Left colon (tissue), 2 donors: Measurements from ENCODE around the gene LRRC74A. TPM values are rescaled to one million over a fixed set of nuclear protein-coding genes. Genes with fewer than 3 reads are reported as not detected.

Experiments
- ATAC-seq: fragments of 200-7000 bp; cut with Tn5 transposase; one replicate; pipeline ENCODE4 v1.9.1; 2020; ENCODE audit warnings: mild to moderate bottlenecking, moderate library complexity
- DNase-seq, 2 donors: peaks; one replicate each; pipeline ENCODE4 v3.0.0-alpha.2; 2020
- intact Hi-C, 2 donors: fragments of 100-400 bp; cut with DNase I in 1 of 2; cut with micrococcal nuclease in 1 of 2; formaldehyde crosslinking; loops; one replicate each; pipeline versions ENCODE4 v1.11.2 to v1.14.0; 2022; cut with DNase I, micrococcal nuclease
- long read RNA-seq: library from polyadenylated mRNA; unstranded; transcript quantifications from one replicate; pipeline ENCODE4 v2.0.0, GENCODE V29; 2021
- total RNA-seq, 2 donors: library from RNA; stranded (reverse); fragmentation: NEBNext Ultra II Directional; extraction: Animal tissue kit (Norgen Biotek cat#: 25700); gene quantifications; one replicate each; pipeline ENCODE4 v1.2.1, GENCODE V29; 2021
- donor health status: DM: no; HTN: no; CAD: no.
- donor health status: DM: yes; HTN: yes; CAD: no.

The LRRC74A gene
- total RNA-seq, result not detected
- long read RNA-seq, result 0 reads

- peak; percentile 45 for ATAC-seq
- DNase-seq, result no peak
- intact Hi-C loops, result no loop called here
Measured at GRCh38 chr14:76826122-76826521, at the start of gene LRRC74A. TSS of gene LRRC74A (plus strand) at chr14:76826408. CDS start at chr14:76826698, 290 bp downstream.

- DNase-seq, result peak in 1 of 2 donors; percentile 21
- ATAC-seq, result peak; percentile 7
- intact Hi-C loops, result no loop called here
Measured at GRCh38 chr14:76776428-76777251, 49.6 kb upstream of the LRRC74A start.

DNA sequence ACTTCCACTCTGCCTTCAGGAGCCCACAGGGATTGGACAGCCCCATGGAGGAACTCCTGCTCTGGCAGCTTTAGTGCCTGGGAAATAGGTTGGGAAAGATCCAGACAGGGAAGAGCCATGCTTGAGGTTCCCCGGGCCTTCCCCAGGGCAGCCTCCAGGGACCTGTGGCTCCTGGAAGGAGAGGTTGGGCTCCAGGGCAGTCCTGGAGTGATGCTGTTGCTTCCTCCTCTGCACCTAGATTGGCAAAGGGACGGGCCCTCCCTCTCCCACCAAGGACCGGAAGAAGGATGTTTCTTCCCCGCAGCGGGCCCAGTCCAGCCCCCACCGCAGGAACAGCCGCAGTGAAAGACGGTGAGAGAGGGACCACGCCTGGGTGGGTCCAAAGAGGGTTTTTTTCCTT lies 48.5 kb upstream of the LRRC74A start:
- ATAC-seq (no peak), DNase-seq (no peak)
- intact Hi-C loops, result no loop called here

- intact Hi-C loops, result no loop called here
- ATAC-seq (no peak), DNase-seq (no peak)
Measured at GRCh38 chr14:76778546-76779215, 47.5 kb upstream of the LRRC74A start.

DNA sequence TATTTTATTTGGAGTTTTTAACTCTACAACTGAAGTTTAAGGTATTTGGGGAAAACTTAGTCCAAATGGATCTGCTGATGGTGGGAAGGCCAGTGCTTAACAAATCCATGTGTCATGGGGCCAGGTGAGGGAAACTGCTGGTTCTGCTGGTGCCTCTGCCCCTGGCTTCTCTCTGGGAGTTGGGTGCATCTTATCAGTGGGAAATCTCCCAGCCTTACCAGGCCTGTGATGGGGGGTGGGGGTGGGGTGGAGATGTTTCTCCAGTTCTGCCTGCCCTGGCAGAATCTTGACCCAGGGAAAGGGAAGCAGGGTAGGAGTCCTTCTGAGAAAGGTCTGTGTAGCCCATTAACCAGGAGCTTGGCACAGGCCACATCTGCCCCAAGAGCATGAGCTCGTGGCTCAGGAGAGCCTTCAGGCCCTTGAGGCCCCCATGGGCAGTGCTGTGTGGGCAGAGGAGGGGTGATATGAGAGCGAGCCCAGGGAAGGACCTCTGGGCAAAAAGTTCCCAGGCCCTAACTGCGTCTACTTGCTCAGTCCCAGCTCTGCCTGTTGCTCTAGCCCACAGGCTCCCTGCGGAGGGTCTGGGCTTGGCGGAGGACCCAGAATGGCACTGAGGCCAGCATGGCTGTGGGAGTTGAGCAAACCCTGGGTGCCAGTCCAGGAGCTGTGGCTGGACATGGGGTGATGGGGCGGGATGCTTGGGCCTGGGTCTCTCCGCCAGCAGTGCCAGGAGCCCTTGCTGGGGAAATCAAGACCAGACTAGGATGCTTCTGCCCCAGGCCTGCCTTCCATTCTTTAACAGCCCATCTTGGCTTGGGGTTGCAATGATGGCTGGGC lies 46.8 kb upstream of the LRRC74A start:
- intact Hi-C loops, result loop anchor here in 1 of 2 donors (5.0 kb wide), 1 partner anchor 62 kb away; no protein-coding TSS in a partner anchor
- ATAC-seq (no peak), DNase-seq (no peak)

- ATAC-seq (no peak), DNase-seq (no peak)
- intact Hi-C loops, result loop anchor here in 1 of 2 donors (5.0 kb wide), 1 partner anchor 63 kb away; no protein-coding TSS in a partner anchor
Measured at GRCh38 chr14:76780058-76780345, 46.2 kb upstream of the LRRC74A start.

GRCh38 chr14:76780360-76780759 lies 45.8 kb upstream of the LRRC74A start:
- intact Hi-C loops, result loop anchor here in 1 of 2 donors (5.0 kb wide), 1 partner anchor 63 kb away; no protein-coding TSS in a partner anchor
- no peak for DNase-seq
- no peak for ATAC-seq

DNA sequence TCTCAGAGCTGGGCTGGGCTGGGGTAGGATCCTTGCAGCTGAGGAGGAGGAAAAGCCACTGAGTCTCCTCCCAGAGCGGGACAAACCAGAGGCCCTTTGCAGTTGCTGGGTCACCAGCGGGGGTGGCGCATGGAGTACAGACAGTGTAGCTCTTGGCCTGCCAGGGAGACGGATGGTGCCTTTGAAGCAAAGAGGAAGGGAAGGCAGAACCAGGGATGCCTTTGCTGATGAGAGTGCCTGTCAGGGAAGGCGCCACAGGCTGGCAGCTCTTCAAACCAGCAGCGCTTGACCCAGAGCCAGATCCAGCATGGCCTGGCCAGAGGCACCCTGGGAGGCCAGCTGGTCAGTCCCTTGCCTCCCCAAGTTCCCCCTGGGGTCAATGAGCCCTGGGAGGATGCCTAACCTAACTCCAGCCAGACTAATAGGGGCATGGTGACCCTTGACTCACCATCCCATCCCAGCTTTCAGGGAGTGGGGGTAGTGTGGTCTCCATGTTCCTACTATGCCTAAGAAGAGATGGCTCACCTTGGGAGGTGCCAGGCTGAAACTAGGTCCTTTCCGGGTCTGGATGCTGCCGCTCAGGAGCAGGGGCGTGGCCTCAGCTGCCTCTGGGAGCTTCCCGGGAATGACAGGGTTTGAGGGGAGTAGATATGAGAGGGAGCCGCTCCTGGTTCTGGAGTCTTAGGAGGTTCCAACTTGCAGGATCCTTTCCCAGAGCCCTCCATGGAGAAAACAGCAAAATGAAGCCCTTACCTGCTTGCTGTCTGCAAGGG lies 45.1 kb upstream of the LRRC74A start:
- ATAC-seq (no peak), DNase-seq (no peak)
- intact Hi-C loops, result loop anchor here in 1 of 2 donors (5.0 kb wide), 1 partner anchor 64 kb away; no protein-coding TSS in a partner anchor

DNA sequence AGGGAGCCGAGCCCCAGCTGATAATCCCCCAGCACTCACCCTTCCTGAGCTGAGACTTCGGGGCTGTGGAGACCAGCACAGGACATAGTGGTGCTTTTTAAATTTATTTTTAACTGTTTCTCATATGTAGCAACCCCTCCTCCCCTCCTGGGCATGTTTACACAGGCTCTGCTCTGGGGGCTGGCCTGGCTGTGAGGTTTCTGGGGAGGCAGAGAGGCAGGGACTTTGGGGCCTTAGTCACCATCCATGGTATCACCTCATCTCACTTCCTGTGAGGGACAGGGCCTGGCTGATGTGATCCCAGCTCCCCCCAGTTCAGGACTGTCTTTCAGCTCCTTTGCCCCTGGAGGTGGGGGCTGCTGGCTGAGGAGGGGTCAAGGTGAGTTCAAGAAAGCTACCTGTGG lies 44.6 kb upstream of the LRRC74A start:
- ATAC-seq (no peak), DNase-seq (no peak)
- intact Hi-C loops, result loop anchor here in 1 of 2 donors (5.0 kb wide), 1 partner anchor 64 kb away; no protein-coding TSS in a partner anchor

DNA sequence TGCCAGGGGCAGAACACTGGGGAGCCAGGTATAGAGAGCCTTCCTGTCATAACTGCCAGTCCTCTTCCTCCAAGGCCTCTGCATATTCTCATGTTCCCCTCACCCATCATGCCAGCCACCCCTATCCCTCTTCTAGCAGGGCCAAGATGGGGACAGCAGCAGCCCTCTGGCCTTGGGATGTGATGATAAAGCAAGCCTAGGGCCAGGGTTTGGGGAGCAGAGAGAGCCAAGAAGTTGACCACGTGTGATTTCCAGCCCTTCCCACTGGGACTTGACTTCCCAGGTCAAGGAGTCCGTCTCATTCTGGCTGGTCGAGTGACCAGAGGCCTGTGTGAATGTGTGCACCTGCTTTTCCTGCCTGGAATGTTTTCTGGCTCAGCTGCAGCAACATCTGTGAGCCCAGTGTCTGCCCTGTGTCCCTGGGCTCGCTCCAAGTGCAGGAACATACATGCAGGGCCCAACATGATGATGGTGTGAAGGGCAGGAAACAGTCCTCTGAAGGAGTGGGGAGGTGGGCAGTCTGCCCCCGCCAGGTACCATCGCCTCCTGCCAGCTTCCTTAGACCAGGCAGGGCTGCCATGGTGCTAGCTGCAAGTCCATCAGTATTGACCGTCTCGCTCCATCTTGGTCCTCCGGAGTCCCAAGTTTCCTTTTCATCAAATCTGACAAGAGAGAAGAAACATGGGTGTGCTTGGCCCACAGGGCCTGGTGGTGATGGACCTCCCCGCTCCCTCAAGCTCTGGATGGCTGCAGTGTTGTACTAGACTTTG lies 43.9 kb upstream of the LRRC74A start:
- DNase-seq, result no peak
- intact Hi-C loops, result loop anchor here in 1 of 2 donors (5.0 kb wide), 1 partner anchor 65 kb away; no protein-coding TSS in a partner anchor
- ATAC-seq, result no peak

GRCh38 chr14:76782885-76783566 lies 43.2 kb upstream of the LRRC74A start:
- ATAC-seq, result no peak
- no peak for DNase-seq
- intact Hi-C loops, result loop anchor here in 1 of 2 donors (5.0 kb wide), 1 partner anchor 66 kb away; no protein-coding TSS in a partner anchor

DNA sequence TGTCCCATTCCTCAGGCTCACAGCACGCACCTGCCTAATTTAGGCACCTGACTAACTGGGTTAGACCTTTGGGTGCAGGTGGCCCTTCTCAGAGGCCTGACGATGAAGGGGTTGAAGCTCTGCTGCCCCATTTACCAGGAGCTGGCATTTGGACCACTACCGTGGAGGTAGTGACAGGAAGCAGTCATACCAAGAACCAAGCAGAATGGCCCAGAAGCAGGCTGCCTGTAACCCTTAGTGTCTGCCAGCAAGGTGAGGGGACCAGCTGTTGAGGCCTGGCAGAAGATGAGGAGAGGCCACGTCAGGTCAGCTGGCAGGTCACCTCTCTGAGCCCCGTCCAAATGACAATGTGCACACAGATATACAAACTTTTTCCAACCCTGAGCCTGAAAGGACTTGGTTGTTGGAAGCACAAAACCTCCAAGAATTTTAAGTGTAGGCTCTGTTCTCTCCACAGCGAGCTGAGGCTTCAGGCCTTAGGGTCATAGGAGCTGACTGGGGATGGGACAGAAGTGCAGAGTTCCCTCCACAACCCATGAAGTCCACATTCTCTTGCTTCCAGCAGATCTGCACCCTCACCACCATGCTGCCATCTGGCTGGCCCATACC lies 41.8 kb upstream of the LRRC74A start:
- DNase-seq (no peak), ATAC-seq (no peak)
- intact Hi-C loops, result loop anchor here in 1 of 2 donors (5.0 kb wide), 1 partner anchor 67 kb away; no protein-coding TSS in a partner anchor

DNA sequence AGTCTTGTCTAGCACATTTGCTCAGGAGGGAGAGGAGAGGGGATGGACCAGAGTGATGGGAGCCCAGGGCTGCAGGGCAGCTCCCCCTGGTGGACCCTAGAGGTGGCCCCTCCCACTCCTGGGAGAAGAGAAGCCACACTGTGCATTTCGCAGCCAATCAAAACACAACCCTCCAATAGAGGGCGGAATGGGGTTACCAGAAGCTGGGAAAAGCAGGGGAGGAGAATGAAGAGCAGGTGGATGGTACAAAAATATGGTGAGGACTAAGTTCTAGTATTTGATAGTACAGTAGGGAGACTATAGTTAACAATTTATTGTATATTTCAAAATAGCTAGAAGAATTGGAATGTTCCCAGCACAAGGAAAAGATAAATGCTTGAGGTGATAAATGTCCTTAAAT lies 41.3 kb upstream of the LRRC74A start:
- ATAC-seq (peak; percentile 89), DNase-seq (peak; percentile 56 to 66)
- intact Hi-C loops, result loop anchor here in 1 of 2 donors (5.0 kb wide), 1 partner anchor 68 kb away; no protein-coding TSS in a partner anchor

DNA sequence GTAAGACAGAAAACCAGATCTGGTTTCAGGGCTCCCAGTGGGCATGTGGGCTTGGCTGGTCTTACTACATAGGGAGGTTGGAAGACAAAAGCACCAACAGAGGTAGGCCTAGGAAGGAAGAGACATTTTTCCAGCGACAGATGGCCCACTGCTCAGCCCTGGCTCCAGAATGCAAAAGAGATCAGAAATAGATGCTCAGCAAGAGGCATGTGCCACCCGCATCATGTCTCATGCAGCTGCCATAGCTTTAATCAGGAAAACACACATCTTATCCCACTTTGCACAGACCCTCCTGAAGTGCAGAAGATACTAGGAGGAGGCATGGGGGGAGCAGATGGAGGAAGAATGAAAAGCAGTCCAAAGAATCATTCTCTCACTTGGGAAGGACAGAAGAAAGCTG lies 39.6 kb upstream of the LRRC74A start:
- no peak for DNase-seq
- intact Hi-C loops, result no loop called here
- no peak for ATAC-seq

DNA sequence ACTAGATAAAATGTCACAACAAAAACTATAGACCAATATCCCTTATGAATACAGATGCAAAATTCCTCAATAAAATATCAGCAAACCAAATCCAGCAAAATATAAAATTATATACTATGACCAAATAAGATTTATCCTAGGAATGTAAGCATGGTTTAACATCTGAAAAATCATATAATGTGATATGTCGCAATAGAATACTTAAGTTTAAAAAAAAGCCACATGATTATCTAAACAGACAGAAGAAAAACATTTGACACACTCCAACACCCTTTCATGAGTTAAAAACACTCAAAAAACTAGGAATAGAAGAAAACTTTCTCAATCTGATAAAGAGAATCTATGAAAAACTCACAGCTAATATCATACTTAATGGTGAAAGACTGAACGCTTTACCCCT lies 33.8 kb upstream of the LRRC74A start:
- no peak for DNase-seq
- intact Hi-C loops, result no loop called here
- ATAC-seq, result no peak

GRCh38 chr14:76793324-76793723 lies 32.9 kb upstream of the LRRC74A start:
- ATAC-seq, result no peak

GRCh38 chr14:76793956-76794355 lies 32.3 kb upstream of the LRRC74A start:
- no peak for DNase-seq
- ATAC-seq, result no peak
- intact Hi-C loops, result no loop called here

More at GRCh38 chr14:76793324-76793723, 32.9 kb upstream of the LRRC74A start:
- no peak for DNase-seq
- intact Hi-C loops, result no loop called here
